NCI-H748 (cell line): Measurements from ENCODE around the gene RHEX.
"Not testable (repeated sequence)": the region's sequence is repeated elsewhere in the genome, so short reads cannot be mapped to it uniquely, and the experiment has no call there.

ENCODE experiments used
- DNase-seq: peaks from one replicate; lab custom pipeline; 2025; ENCODE audit not compliant: unreplicated experiment; lab: John Stamatoyannopoulos, UW

RHEX gene

GRCh38 chr1:206058289-206058926 is 5.4 kb downstream of the RHEX start:
- not testable (repeated sequence) for DNase-seq

- DNase-seq = no peak
Measured at GRCh38 chr1:206058927-206059292, 5.9 kb downstream of the RHEX start.

- no peak for DNase-seq
Measured at GRCh38 chr1:206059355-206059915, 6.5 kb downstream of the RHEX start.

- no peak for DNase-seq
Measured at GRCh38 chr1:206060844-206061243, 7.9 kb downstream of the RHEX start.

GRCh38 chr1:206062464-206062863 is 9.5 kb downstream of the RHEX start:
- no peak for DNase-seq

GRCh38 chr1:206064001-206064400 is 11.0 kb downstream of the RHEX start:
- DNase-seq = not testable (repeated sequence)

- DNase-seq = not testable (repeated sequence)
Measured at GRCh38 chr1:206064501-206064900, 11.5 kb downstream of the RHEX start.

GRCh38 chr1:206065547-206066145 is 12.7 kb downstream of the RHEX start:
- DNase-seq = no peak

- DNase-seq = no peak
Measured at GRCh38 chr1:206066479-206067171, 13.7 kb downstream of the RHEX start.

GRCh38 chr1:206067486-206068227 is 14.7 kb downstream of the RHEX start:
- DNase-seq = no peak

- DNase-seq = no peak
Measured at GRCh38 chr1:206068314-206068713, 15.3 kb downstream of the RHEX start.

GRCh38 chr1:206070627-206071304 is 17.8 kb downstream of the RHEX start:
- DNase-seq = no peak

- DNase-seq = peak; percentile 10
Measured at GRCh38 chr1:206074839-206075238, 21.9 kb downstream of the RHEX start.

GRCh38 chr1:206075786-206076755 is 23.1 kb downstream of the RHEX start:
- DNase-seq = no peak

- no peak for DNase-seq
Measured at GRCh38 chr1:206079135-206079534, 26.2 kb downstream of the RHEX start.

GRCh38 chr1:206080026-206080820 is 27.2 kb downstream of the RHEX start:
- DNase-seq = no peak

- DNase-seq = no peak
Measured at GRCh38 chr1:206081856-206082255, 28.9 kb downstream of the RHEX start.

GRCh38 chr1:206082831-206083695 is 30.1 kb downstream of the RHEX start:
- DNase-seq = no peak
